HEK293T (cell line): ENCODE data around the gene MAB21L4.

Experiments
- CTCF ChIA-PET: fragments of 350-600 bp; formaldehyde crosslinking; extraction: SDS; loops from one replicate; lab custom pipeline; 2021; ENCODE audit warnings: antibody characterized with exemption, inconsistent platforms; lab: Yijun Ruan, JAX
- POLR2A ChIA-PET: fragments of 350-600 bp; formaldehyde crosslinking; extraction: SDS; loops from one replicate; lab custom pipeline; 2020; ENCODE audit warnings: antibody characterized with exemption, inconsistent platforms; lab: Yijun Ruan, JAX
- DNase-seq: peaks from one replicate; pipeline ENCODE4 v3.0.0; 2012; ENCODE audit warnings: mixed read lengths; ENCODE audit errors: extremely low spot score
- ARNT ChIP-seq: fragments of 450-650 bp; IDR thresholded peaks from 2 replicates; pipeline ENCODE4 v1.6.1; 2017; ENCODE audit warnings: mild to moderate bottlenecking
- BHLHE40 ChIP-seq: fragments of 450-650 bp; IDR thresholded peaks from 2 replicates; pipeline ENCODE4 v1.6.1; 2016; ENCODE audit warnings: mild to moderate bottlenecking, moderate library complexity, borderline replicate concordance
- CTBP1 ChIP-seq: fragments of 450-650 bp; IDR thresholded peaks from 2 replicates; pipeline ENCODE4 v1.6.1; 2016; ENCODE audit warnings: borderline replicate concordance
- ELF4 ChIP-seq: fragments of 450-650 bp; IDR thresholded peaks from 2 replicates; pipeline ENCODE4 v1.6.1; 2017; ENCODE audit warnings: antibody characterized with exemption
- FOXA1 ChIP-seq: fragments of 450-650 bp; IDR thresholded peaks from 2 replicates; pipeline ENCODE4 v1.6.1; 2016; ENCODE audit warnings: mild to moderate bottlenecking
- FOXK2 ChIP-seq: fragments of 450-650 bp; IDR thresholded peaks from 2 replicates; pipeline ENCODE4 v1.6.1; 2016; ENCODE audit warnings: mild to moderate bottlenecking
- FOXM1 ChIP-seq: fragments of 450-650 bp; IDR thresholded peaks from 2 replicates; pipeline ENCODE4 v1.6.1; 2017; ENCODE audit warnings: mild to moderate bottlenecking, borderline replicate concordance
- HDGF ChIP-seq: fragments of 450-650 bp; IDR thresholded peaks from 2 replicates; pipeline ENCODE4 v1.6.1; 2017; ENCODE audit warnings: antibody characterized with exemption, borderline replicate concordance
- L3MBTL2 ChIP-seq: fragments of 450-650 bp; conservative IDR thresholded peaks from 2 replicates; pipeline ENCODE4 v1.6.1; 2016; ENCODE audit warnings: mild to moderate bottlenecking
- LEF1 ChIP-seq: fragments of 450-650 bp; IDR thresholded peaks from 2 replicates; pipeline ENCODE4 v1.6.1; 2017; ENCODE audit warnings: mild to moderate bottlenecking, borderline replicate concordance
- NFRKB ChIP-seq: fragments of 450-650 bp; IDR thresholded peaks from 2 replicates; pipeline ENCODE4 v1.6.1; 2016; ENCODE audit warnings: mild to moderate bottlenecking, moderate library complexity
- PKNOX1 ChIP-seq: fragments of 450-650 bp; IDR thresholded peaks from 2 replicates; pipeline ENCODE4 v1.6.1; 2016
- SP1 ChIP-seq: fragments of 450-650 bp; IDR thresholded peaks from 2 replicates; pipeline ENCODE4 v1.6.1; 2017
- SUZ12 ChIP-seq: fragments of 450-650 bp; IDR thresholded peaks from 2 replicates; pipeline ENCODE4 v1.6.1; 2016; ENCODE audit warnings: mild to moderate bottlenecking
- TARDBP ChIP-seq: fragments of 450-650 bp; IDR thresholded peaks from 2 replicates; pipeline ENCODE4 v1.6.1; 2016
- ZNF384 ChIP-seq: fragments of 450-650 bp; IDR thresholded peaks from 2 replicates; pipeline ENCODE4 v1.6.1; 2016

MAB21L4 gene

GRCh38 chr2:240925568-240926515, 29.9 kb upstream of the MAB21L4 start:
- CTCF ChIA-PET = interaction anchor here (2.0 kb wide), 1 partner anchor 11 kb away, joined by 10 read pairs; no protein-coding TSS in a partner anchor
- no peak for DNase-seq
- TF ChIP-seq NFRKB (no peak), TARDBP (no peak), FOXK2 (no peak), ELF4 (no peak), FOXM1 (no peak), SUZ12 (no peak), ZNF384 (no peak), LEF1 (no peak), ARNT (no peak), L3MBTL2 (no peak), CTBP1 (no peak)
- POLR2A ChIA-PET = no interaction called here

- CTCF ChIA-PET = no interaction called here
- POLR2A ChIA-PET = no interaction called here
- no peak for TF ChIP-seq L3MBTL2
- no peak for TF ChIP-seq ZNF384
- no peak for TF ChIP-seq FOXA1
- TF ChIP-seq FOXM1 = no peak
- TF ChIP-seq PKNOX1 = no peak
- TF ChIP-seq SP1 = no peak
- TF ChIP-seq HDGF = no peak
- no peak for TF ChIP-seq TARDBP
- no peak for TF ChIP-seq SUZ12
- no peak for TF ChIP-seq ARNT
- no peak for TF ChIP-seq FOXK2
- TF ChIP-seq BHLHE40 = no peak
- no peak for TF ChIP-seq LEF1
- no peak for DNase-seq
These were observed 29.2 kb upstream of the MAB21L4 start for GRCh38 chr2:240925191-240925567.

GRCh38 chr2:240922982-240923537, 27.1 kb upstream of the MAB21L4 start:
- DNase-seq = no peak
- ChIA-PET CTCF (no interaction called here), POLR2A (no interaction called here)
- TF ChIP-seq PKNOX1 = no peak
- no peak for TF ChIP-seq SUZ12
- TF ChIP-seq NFRKB = no peak

GRCh38 chr2:240922245-240922981, 26.5 kb upstream of the MAB21L4 start:
- no peak for DNase-seq
- TF ChIP-seq FOXM1 = no peak
- TF ChIP-seq ELF4 = no peak
- TF ChIP-seq SUZ12 = no peak
- no peak for TF ChIP-seq TARDBP
- TF ChIP-seq HDGF = no peak
- TF ChIP-seq L3MBTL2 = no peak
- TF ChIP-seq ZNF384 = no peak
- no peak for TF ChIP-seq FOXK2
- TF ChIP-seq NFRKB = no peak
- TF ChIP-seq ARNT = no peak
- no peak for TF ChIP-seq BHLHE40
- CTCF ChIA-PET = no interaction called here
- POLR2A ChIA-PET = no interaction called here

GRCh38 chr2:240921995-240922244, 26.0 kb upstream of the MAB21L4 start:
- ChIA-PET CTCF (no interaction called here), POLR2A (no interaction called here)
- no peak for DNase-seq
- TF ChIP-seq SUZ12 = no peak
- no peak for TF ChIP-seq FOXM1
- TF ChIP-seq LEF1 = no peak
- no peak for TF ChIP-seq ARNT
- TF ChIP-seq FOXA1 = no peak

- CTCF ChIA-PET = no interaction called here
- POLR2A ChIA-PET = no interaction called here
- no peak for DNase-seq
- TF ChIP-seq L3MBTL2 = no peak
- TF ChIP-seq LEF1 = no peak
- TF ChIP-seq ARNT = no peak
- no peak for TF ChIP-seq ELF4
- no peak for TF ChIP-seq HDGF
- TF ChIP-seq BHLHE40 = no peak
- TF ChIP-seq FOXA1 = no peak
- TF ChIP-seq SP1 = no peak
- TF ChIP-seq NFRKB = no peak
These were observed 25.5 kb upstream of the MAB21L4 start for GRCh38 chr2:240921311-240921994.

GRCh38 chr2:240920783-240921231, 24.9 kb upstream of the MAB21L4 start:
- DNase-seq = no peak
- ChIA-PET POLR2A (no interaction called here), CTCF (no interaction called here)
- TF ChIP-seq HDGF = no peak
- TF ChIP-seq ZNF384 = no peak
- TF ChIP-seq SP1 = no peak
- TF ChIP-seq ELF4 = no peak
- no peak for TF ChIP-seq FOXM1
- TF ChIP-seq L3MBTL2 = no peak
- TF ChIP-seq SUZ12 = no peak
- TF ChIP-seq ARNT = no peak
- TF ChIP-seq PKNOX1 = no peak
- TF ChIP-seq LEF1 = no peak
